Fibroblast of the aortic adventitia (primary cell): ENCODE results near the gene SF1. TPM values are rescaled to one million over a fixed set of nuclear protein-coding genes. Genes with fewer than 3 reads are reported as not detected.

Source experiments
- DNase-seq: peaks from one replicate; pipeline ENCODE4 v3.0.0-alpha.2; 2010; ENCODE audit warnings: low read depth
- H3K4me3 ChIP-seq: 2 replicates; pipeline ENCODE4 v1.5.1; 2011; ENCODE audit warnings: low read depth, mild to moderate bottlenecking, control low read depth, low read length, moderate library complexity
- CTCF ChIP-seq: IDR thresholded peaks from 2 replicates; pipeline ENCODE4 v1.5.1; 2011; ENCODE audit warnings: mild to moderate bottlenecking, low read length, control low read depth, inconsistent platforms; ENCODE audit not compliant: insufficient read depth
- total RNA-seq: library from RNA; depleted of rRNA; stranded (reverse); fragments of >200 nt; gene quantifications from 2 replicates; pipeline ENCODE4 v1.2.3, GENCODE V29; 2012; ENCODE audit warnings: low replicate concordance

SF1 gene
- total RNA-seq, 1 donor: 150 TPM

GRCh38 chr11:64754919-64755662, 23.3 kb downstream of the SF1 start:
- no peak overlapping the region for H3K4me3 ChIP-seq
- TF ChIP-seq CTCF: no peak
- no peak for DNase-seq

- TF ChIP-seq CTCF: no peak
- DNase-seq: no peak
- no peak overlapping the region for H3K4me3 ChIP-seq
These were observed 24.0 kb downstream of the SF1 start for GRCh38 chr11:64754124-64754918.

GRCh38 chr11:64753380-64754123, 24.8 kb downstream of the SF1 start:
- DNase-seq: no peak
- H3K4me3 ChIP-seq: no peak overlapping the region
- TF ChIP-seq CTCF: no peak

GRCh38 chr11:64753019-64753379, 25.3 kb downstream of the SF1 start:
- TF ChIP-seq CTCF: no peak
- H3K4me3 ChIP-seq: no peak overlapping the region
- no peak for DNase-seq

GRCh38 chr11:64752175-64752970, 26.0 kb downstream of the SF1 start:
- TF ChIP-seq CTCF: no peak
- H3K4me3 ChIP-seq: no peak overlapping the region
- DNase-seq: no peak

GRCh38 chr11:64751580-64751979, 26.8 kb downstream of the SF1 start:
- TF ChIP-seq CTCF: no peak
- no peak for DNase-seq
- no peak overlapping the region for H3K4me3 ChIP-seq
